Neuronal stem cell (in vitro differentiated cells): Measurements from ENCODE around the gene CLTA.
"Not testable (repeated sequence)": the region's sequence is repeated elsewhere in the genome, so short reads cannot be mapped to it uniquely, and the experiment has no call there.

Experiments
- DNase-seq: peaks from one replicate; pipeline ENCODE4 v3.0.0-alpha.2; 2013; ENCODE audit warnings: low spot score
- H2AFZ ChIP-seq: one replicate; pipeline ENCODE4 v1.6.1; 2013; ENCODE audit warnings: mild to moderate bottlenecking, low read length, inconsistent platforms
- H2AK5ac ChIP-seq: 2 replicates; pipeline ENCODE4 v1.6.1; 2013; ENCODE audit warnings: low read depth, mild to moderate bottlenecking, inconsistent platforms, low read length, moderate library complexity, mixed read lengths
- H2BK120ac ChIP-seq: 2 replicates; pipeline ENCODE4 v1.6.1; 2013; ENCODE audit warnings: low read depth, mild to moderate bottlenecking, inconsistent platforms, low read length, moderate library complexity, mixed read lengths
- H2BK12ac ChIP-seq: one replicate; pipeline ENCODE4 v1.6.1; 2013; ENCODE audit warnings: low read length, inconsistent platforms
- H2BK15ac ChIP-seq: 2 replicates; pipeline ENCODE4 v1.6.1; 2013; ENCODE audit warnings: mild to moderate bottlenecking, low read length, inconsistent platforms, mixed read lengths
- H2BK5ac ChIP-seq: one replicate; pipeline ENCODE4 v1.6.1; 2013; ENCODE audit warnings: inconsistent platforms, mild to moderate bottlenecking, low read length, moderate library complexity
- H3K14ac ChIP-seq: one replicate; pipeline ENCODE4 v1.6.1; 2013; ENCODE audit warnings: low read length, inconsistent platforms
- H3K18ac ChIP-seq: 2 replicates; pipeline ENCODE4 v1.6.1; 2013; ENCODE audit warnings: low read length, inconsistent platforms
- H3K23ac ChIP-seq: 2 replicates; pipeline ENCODE4 v1.6.1; 2013; ENCODE audit warnings: low read depth, mild to moderate bottlenecking, mixed read lengths, low read length, inconsistent platforms; ENCODE audit not compliant: poor library complexity
- H3K27ac ChIP-seq: replicated peaks from 3 replicates; pipeline ENCODE4 v1.5.1; 2013; ENCODE audit warnings: low read length, inconsistent platforms
- H3K27me3 ChIP-seq, 3 experiments: 2 replicates each; pipeline ENCODE4 v1.6.1; 2013; ENCODE audit warnings: low read length in 3 of 3, mild to moderate bottlenecking in 2 of 3, inconsistent platforms in 1 of 3, low read depth in 1 of 3, mixed read lengths in 1 of 3, moderate library complexity in 1 of 3; ENCODE audit not compliant: control insufficient read depth in 3 of 3, insufficient read depth in 3 of 3
- H3K36me3 ChIP-seq, 2 donors: replicated peaks in 1 of 2; 2 replicates each; pipeline ENCODE4 v1.6.1; 2013; ENCODE audit warnings: low read length in 2 of 2; ENCODE audit not compliant: control insufficient read depth in 2 of 2, insufficient read depth in 2 of 2
- H3K4ac ChIP-seq: 2 replicates; pipeline ENCODE4 v1.6.1; 2013; ENCODE audit warnings: inconsistent platforms, mild to moderate bottlenecking, low read length, moderate library complexity
- H3K4me1 ChIP-seq, 2 donors: 1 replicate in 1 of 2; 2 replicates in 1 of 2; pipeline ENCODE4 v1.6.1; 2013; ENCODE audit warnings: low read length in 2 of 2, low read depth in 1 of 2; ENCODE audit not compliant: control insufficient read depth in 2 of 2, insufficient read depth in 1 of 2
- H3K4me2 ChIP-seq: one replicate; pipeline ENCODE4 v1.6.1; 2013; ENCODE audit warnings: mild to moderate bottlenecking, low read length, inconsistent platforms; ENCODE audit not compliant: insufficient read depth, poor library complexity, severe bottlenecking
- H3K4me3 ChIP-seq, 2 donors: 2 replicates each; pipeline ENCODE4 v1.5.1; 2013; ENCODE audit warnings: low read length in 2 of 2, mild to moderate bottlenecking in 2 of 2, inconsistent platforms in 1 of 2, moderate library complexity in 1 of 2
- H3K79me1 ChIP-seq: one replicate; pipeline ENCODE4 v1.6.1; 2013; ENCODE audit warnings: low read depth, mild to moderate bottlenecking, inconsistent platforms, low read length, moderate library complexity
- H3K9ac ChIP-seq: one replicate; pipeline ENCODE4 v1.6.1; 2013; ENCODE audit warnings: mild to moderate bottlenecking, low read depth, low read length, inconsistent platforms; ENCODE audit not compliant: poor library complexity
- H3K9me3 ChIP-seq, 2 donors: replicated peaks in 1 of 2; 2 replicates each; pipeline versions ENCODE3 to v1.6.1; 2013; ENCODE audit warnings: low read length in 2 of 2, mild to moderate bottlenecking in 2 of 2, inconsistent platforms in 1 of 2, low read depth in 1 of 2, mixed read lengths in 1 of 2, moderate library complexity in 1 of 2; ENCODE audit not compliant: control insufficient read depth in 2 of 2, insufficient read depth in 1 of 2
- H4K8ac ChIP-seq: one replicate; pipeline ENCODE4 v1.6.1; 2013; ENCODE audit warnings: low read depth, mild to moderate bottlenecking, inconsistent platforms, low read length, moderate library complexity
- H4K91ac ChIP-seq: one replicate; pipeline ENCODE4 v1.6.1; 2013; ENCODE audit warnings: low read length, low read depth, mild to moderate bottlenecking, inconsistent platforms; ENCODE audit not compliant: poor library complexity
- WGBS, 2 donors: extraction: QIAGEN DNeasy Blood & Tissue Kit; methylation state at CpG; one replicate each; pipeline ENCODE4 v1.1.7; 2013; ENCODE audit warnings: missing lambda C conversion rate in 2 of 2, mixed read lengths in 1 of 2; ENCODE audit not compliant: insufficient read length in 2 of 2, insufficient replicate concordance in 1 of 2; ENCODE audit errors: extremely low coverage in 2 of 2; 5-methylcytosine and 5-hydroxymethylcytosine counted together

Gene CLTA

GRCh38 chr9:36158917-36159316, 31.8 kb upstream of the CLTA start:
- Histone ChIP-seq H3K79me1 (no peaks in the 10 kb centered on the region), H3K4me3 (no peak overlapping the region), H3K9me3 (peaks cover 5 to 14% of the 10 kb centered on the region in 2 donors), H2BK15ac (no peak overlapping the region), H2BK5ac (no peak overlapping the region), H4K91ac (no peak overlapping the region), H3K27me3 (no peaks in the 10 kb centered on the region), H4K8ac (no peak overlapping the region), H3K4ac (no peak overlapping the region), H2AFZ (no peak overlapping the region), H3K14ac (no peak overlapping the region), H3K27ac (no peak overlapping the region), H2BK120ac (no peak overlapping the region), H2BK12ac (no peak overlapping the region), H3K23ac (no peak overlapping the region), H3K4me1 (peaks cover 20 to 29% of the 10 kb centered on the region in 2 donors), H3K18ac (no peak overlapping the region), H3K4me2 (no peak overlapping the region), H2AK5ac (no peak overlapping the region), H3K36me3 (peaks cover 2 to 3% of the 10 kb centered on the region in 2 donors), H3K9ac (no peak overlapping the region)
- no peak for DNase-seq
- WGBS, 2 donors: no CpG with 5 or more reads among the region's 7 CpGs

GRCh38 chr9:36159509-36159908, 31.2 kb upstream of the CLTA start:
- WGBS, 2 donors: 100% methylated on average over 1 of the region's 4 CpGs; no CpG with 5 or more reads in 1 of the 2 donors
- H4K8ac ChIP-seq, H2BK15ac ChIP-seq, DNase-seq, H2BK12ac ChIP-seq, H3K18ac ChIP-seq, H3K4ac ChIP-seq, H3K79me1 ChIP-seq, H2AK5ac ChIP-seq, H2BK120ac ChIP-seq, H3K4me2 ChIP-seq, H3K14ac ChIP-seq, H3K23ac ChIP-seq, H3K27ac ChIP-seq, H4K91ac ChIP-seq, H3K4me3 ChIP-seq, H2AFZ ChIP-seq, H3K36me3 ChIP-seq, H3K9ac ChIP-seq, H2BK5ac ChIP-seq, H3K27me3 ChIP-seq: not testable (repeated sequence)
- peaks cover 5 to 14% of the 10 kb centered on the region in 2 donors for H3K9me3 ChIP-seq
- peaks cover 16 to 27% of the 10 kb centered on the region in 2 donors for H3K4me1 ChIP-seq

- H3K18ac ChIP-seq, H3K23ac ChIP-seq, H2BK5ac ChIP-seq, H2AFZ ChIP-seq, H3K27ac ChIP-seq, H3K14ac ChIP-seq, H2BK120ac ChIP-seq, H3K27me3 ChIP-seq, H4K91ac ChIP-seq, H3K9ac ChIP-seq, H3K4me2 ChIP-seq, H2BK12ac ChIP-seq, H3K36me3 ChIP-seq, H4K8ac ChIP-seq, DNase-seq, H3K4me3 ChIP-seq, H2AK5ac ChIP-seq, H2BK15ac ChIP-seq, H3K4ac ChIP-seq, H3K79me1 ChIP-seq: not testable (repeated sequence)
- Histone ChIP-seq H3K9me3 (peaks cover 5 to 14% of the 10 kb centered on the region in 2 donors), H3K4me1 (peaks cover 11 to 25% of the 10 kb centered on the region in 2 donors)
- no CpG with 5 or more reads among the region's 11 CpGs for WGBS, 2 donors
Measured at GRCh38 chr9:36160126-36160525, 30.6 kb upstream of the CLTA start.

DNA sequence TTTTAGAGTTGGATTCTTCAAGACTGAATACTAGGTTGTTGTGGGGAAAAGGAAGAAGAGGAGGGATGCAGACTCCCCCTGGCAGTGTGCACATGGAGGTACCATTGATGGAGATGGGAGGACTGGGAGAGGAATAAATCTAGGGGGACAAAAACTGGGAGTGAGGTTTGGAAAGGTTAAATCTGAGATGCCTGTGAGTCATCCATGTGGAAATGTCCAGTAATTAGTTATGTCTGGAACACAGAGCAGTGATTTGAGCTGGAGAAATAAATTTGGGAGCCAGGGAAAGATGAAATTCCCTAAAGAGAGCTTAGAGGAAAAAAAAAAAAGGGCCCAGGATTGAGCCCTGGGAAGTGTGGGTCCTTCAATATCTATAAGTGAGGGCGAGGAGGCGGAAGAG, 29.5 kb upstream of the CLTA start:
- no peak overlapping the region for H3K4me3 ChIP-seq
- H4K8ac ChIP-seq: no peak overlapping the region
- H3K79me1 ChIP-seq: no peaks in the 10 kb centered on the region
- H2BK15ac ChIP-seq: no peak overlapping the region
- H3K14ac ChIP-seq: no peak overlapping the region
- no CpG with 5 or more reads among the region's 2 CpGs for WGBS, 2 donors
- no peak overlapping the region for H3K27ac ChIP-seq
- no peak overlapping the region for H2AFZ ChIP-seq
- H3K4me1 ChIP-seq: peaks cover 11 to 25% of the 10 kb centered on the region in 2 donors
- H3K9ac ChIP-seq: no peak overlapping the region
- peaks cover 2 to 3% of the 10 kb centered on the region in 2 donors for H3K36me3 ChIP-seq
- no peak overlapping the region for H4K91ac ChIP-seq
- no peak overlapping the region for H3K4ac ChIP-seq
- no peak overlapping the region for H3K18ac ChIP-seq
- H3K4me2 ChIP-seq: no peak overlapping the region
- no peaks in the 10 kb centered on the region for H3K27me3 ChIP-seq
- H3K9me3 ChIP-seq: peaks cover 4 to 13% of the 10 kb centered on the region in 2 donors
- H2BK120ac ChIP-seq: no peak overlapping the region
- H2BK5ac ChIP-seq: no peak overlapping the region
- no peak overlapping the region for H2AK5ac ChIP-seq
- H2BK12ac ChIP-seq: no peak overlapping the region
- no peak overlapping the region for H3K23ac ChIP-seq
- no peak for DNase-seq
